ENCODE results near the gene PI4KA. TPM values are rescaled to one million over a fixed set of nuclear protein-coding genes. Genes with fewer than 3 reads are reported as not detected.

The PI4KA gene
- total RNA-seq, 1 donor from 2014 or later: 41.6 TPM

DNA sequence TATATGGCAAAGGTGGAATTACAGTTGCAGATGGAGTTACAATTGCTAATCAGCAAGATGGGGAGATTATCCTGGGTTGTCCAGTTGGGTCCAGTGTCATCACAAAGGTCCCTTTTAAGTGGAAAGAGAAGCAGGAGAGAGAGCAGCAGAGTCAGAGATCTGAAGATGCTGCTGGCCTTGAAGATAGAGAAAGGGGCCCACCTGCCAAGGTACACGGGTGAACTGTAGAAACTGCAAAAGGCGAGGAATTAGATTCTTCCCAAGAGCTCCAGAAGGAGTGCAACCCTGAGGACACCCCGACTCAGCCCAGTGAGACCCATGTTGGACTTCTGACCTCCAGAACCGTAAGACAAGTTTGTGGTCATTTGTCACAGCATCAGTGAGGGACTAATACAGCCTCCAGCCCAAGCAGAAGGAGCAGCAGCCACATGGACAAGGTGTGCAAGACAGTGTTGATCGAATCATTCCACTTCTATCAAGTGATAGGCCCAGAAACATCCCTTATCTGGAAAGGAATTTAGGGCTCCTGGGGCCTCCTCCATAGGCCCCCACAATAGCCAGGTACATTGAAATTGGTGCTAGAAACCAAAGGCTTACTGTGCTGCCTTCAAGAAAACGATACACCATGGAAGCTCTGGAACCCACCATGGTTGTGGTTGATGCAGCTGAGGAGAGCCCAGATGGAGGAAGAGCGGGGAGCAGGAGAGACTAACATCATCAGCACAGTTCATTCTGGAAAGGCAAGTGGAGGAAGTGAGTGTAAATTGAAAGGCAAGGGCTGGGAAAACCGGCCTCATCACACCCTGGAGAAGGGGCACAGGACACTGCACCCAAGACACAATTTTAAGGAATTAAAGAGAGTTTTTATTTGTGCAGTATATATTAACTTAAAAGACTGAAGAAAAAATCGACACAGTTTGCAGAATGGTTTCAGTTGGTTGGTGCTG is 23.5 kb upstream of the PI4KA start:
- DNase-seq: no peak

DNA sequence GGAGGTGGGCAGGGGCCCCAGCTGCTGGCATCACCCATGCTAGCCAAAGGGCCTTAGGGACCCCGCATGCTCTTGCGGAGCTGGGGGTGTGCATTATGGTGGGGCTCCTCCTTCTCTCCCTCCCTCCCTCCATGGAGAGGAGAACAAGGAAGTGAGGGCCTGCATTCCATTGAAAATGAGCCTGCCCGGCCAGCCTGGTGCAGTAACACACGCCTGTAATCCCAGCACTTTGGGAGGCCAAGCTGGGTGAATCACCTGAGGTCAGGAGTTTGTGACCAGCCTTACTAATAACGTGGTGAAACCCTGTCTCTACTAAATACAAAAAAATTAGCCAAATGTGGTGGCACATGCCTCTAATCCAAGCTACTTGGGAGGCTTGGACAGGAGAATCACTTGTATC is 22.6 kb upstream of the PI4KA start:
- DNase-seq: no peak

DNA sequence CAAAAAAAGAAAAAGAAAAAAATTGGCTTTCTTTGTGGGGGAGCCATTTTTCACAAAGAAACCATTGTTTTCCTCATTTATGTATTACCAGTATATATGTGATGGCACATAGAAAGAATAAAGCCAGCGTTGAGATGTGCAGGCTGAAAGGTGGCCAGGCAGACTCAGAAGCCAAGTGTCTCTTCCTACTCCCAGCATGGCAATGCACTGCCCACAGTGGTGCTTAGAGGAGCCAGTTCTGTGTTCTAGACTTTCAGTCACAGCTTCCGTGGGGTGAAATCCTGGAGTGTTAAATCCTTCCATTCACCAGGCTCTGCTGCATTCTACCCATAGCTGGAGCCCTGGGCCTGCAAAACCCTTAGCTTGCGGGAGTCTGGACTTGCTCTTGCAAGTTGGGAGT is 19.1 kb upstream of the PI4KA start:
- no peak for DNase-seq

DNA sequence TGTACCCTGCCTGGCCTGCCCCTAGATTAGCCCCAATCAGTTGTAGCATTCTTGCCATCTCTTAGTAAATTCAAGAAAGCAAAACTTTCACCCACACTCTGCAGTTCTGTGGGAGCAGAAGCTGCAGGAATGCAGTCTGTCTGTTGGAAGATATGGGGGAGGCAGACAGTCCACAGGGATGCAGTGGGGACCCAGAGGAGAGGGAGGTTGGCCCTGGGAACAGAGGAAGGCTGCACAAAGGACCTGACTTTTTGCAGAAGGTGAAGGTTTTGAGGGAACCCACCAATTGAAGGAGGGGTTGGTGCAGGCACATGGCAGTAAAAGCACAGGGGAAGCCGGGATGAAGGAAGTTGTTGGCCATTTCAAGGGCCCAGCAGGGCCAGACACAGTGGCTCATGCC is 16.7 kb upstream of the PI4KA start:
- no peak for DNase-seq

DNA sequence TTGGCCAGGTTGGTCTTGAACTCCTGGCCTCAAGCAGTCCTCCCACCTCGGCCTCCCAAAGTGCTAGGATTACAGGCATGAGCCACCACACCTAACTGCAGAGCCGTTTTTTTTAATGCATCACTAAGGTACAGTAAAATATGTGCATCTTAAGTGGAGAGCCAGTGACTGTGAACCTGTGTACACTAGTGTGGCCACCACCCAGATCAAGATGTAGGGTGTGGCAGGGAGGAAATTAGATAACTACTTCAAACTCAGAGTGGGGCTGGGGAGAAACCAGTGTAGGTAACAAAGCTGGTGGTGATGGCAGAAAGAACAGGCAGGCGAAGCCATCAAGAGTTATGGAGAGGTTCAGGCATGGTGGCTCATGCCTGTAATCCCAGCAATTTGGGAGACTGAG is 14.6 kb upstream of the PI4KA start:
- no peak for DNase-seq

DNA sequence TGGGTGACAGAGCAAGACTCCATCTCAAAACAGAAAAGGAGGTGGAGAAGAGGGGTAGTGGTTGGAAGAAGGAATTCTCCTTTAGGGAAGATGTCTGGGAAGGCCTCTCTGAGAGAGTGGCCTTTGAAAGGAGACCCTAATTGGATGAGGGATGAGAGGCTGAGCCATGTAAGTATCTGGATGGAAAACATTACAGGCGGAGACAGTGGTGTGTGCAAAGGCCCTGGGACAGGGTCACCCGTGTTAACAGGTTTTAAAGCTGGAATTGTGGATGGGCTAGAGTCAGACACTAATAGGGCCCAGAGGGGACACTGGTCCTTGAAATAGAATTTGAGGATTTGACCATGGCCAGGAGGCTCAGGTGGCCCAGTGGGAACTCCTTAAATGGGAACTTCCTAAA is 10.6 kb upstream of the PI4KA start:
- DNase-seq: no peak

DNA sequence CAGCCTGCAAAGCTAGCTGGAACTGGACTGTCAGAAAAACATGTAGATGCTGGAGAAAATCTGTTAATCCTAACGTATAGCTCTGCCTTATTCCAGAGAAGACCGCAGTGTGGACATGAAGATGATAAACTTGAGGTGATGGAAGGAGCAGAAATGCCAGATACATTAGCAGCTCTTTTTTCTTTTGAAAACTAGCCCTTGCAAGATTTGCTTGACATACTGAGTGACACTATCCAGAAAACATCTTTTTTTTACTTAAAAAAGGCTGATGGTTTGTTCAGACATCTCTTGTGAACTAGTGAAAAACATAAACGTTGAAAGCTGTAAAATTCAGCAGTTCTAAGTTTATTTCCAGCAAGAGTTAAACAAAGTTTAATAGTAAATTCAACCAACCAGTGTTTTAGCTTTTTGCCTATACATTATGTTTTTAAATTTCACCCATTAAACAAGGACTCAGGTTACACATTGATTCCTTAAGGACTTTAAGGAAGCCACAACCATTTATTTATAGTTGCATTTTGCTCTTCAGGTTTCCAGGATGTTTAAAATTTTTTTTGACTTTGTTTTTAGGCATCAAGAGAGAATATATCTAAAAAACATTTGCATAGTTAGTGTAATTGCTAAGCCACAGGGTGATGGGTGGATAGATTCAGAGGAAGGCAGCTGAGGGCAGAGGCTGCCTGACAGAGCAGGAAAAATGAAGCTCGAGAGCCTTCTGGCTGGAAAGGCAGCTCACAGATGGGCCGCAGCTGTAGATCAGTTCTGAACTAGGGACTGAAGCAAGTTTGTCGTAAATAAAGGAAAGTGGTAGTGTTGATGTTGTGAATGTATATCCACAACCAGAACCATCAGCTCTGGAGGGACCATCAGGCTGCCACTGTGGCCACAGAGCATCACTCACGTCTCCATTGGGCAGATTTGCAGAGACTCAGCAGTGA is 9.7 kb upstream of the PI4KA start:
- DNase-seq: no peak

DNA sequence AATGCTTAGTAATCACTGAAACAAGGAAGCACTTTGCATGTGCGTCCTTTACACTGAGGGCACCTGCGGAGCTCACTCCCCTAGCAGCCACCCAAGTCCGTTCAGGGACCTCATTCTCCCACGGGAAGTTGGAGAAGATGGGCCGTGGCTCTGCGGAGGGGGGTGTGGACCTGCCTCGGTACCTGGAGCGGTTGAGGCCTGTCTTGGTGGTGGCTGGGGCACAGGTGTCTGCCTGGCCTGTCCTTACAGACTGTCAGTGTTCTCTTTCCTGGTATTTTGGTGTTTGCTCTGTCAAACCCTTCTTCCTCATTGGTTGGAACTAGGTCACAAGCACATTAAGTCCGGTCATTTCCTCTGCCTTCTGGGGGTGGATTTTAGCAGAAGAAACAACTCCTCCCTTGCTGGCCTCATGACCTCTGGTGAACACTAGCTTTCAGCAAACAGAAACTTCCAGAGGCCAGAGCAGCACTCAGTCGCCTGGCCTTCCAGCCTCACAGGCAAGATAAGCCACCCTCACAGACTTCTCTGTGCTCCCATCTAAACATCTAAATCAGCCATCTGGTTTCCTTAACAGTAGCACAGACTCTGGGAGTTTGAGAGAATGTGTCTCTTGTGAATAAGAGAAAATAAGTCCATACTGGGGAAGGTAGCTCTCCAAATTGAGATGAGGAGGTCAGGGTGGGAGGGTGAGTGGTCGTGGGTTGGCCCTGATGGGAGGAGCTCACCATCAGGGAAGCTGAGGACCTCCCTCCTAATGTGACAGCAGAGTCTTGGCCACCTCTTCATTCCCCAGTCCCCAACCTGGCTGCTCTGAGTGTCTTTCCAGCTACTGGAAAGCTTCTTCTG is 8.8 kb upstream of the PI4KA start:
- DNase-seq: no peak

DNA sequence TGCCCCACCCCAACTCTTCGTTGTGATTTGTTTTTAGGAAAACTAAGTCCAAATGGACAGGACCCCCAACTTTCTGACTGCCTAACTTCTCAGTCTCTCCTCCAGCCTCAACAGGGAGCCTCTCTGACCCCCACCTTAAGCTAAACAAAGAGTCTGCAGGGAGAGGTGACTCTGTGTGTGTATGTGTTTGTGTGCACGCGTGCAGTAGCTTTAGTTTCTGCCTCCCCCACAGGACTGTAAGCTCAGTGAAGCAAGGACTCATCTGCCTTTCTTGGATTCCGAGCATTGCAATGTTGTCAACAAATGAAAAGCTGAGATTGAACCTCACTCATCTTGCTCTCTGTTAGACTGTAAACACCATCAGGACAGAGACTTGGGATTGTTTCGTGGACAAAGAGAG is 8.1 kb upstream of the PI4KA start:
- DNase-seq: no peak

DNA sequence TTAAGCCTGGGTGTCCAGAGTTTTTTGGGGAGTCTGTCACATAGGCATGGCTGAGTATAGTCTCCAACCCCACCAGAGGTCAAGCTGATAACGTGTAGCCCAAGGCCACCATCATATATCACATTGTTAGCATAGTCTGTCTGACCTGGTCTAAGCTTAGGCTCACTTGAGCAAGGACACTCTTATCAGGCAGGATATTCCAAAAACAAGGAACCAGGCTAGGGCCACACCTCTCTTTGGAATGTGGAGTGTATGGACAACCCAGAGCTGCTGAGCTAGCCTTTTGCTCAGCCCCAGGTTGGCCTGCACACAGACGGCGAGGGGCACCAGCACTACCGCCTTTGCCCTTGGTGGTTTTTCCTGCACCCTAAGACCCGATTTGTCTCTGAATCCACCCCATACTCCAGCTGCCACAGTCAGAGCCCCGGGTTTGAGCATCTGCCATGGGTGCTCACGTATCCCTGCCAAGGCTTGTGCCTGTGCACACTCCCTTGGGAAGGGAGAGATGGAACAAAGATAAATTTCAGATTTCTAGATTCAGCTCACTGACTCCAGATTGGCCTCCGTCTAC is 7.3 kb upstream of the PI4KA start:
- no peak for DNase-seq

DNA sequence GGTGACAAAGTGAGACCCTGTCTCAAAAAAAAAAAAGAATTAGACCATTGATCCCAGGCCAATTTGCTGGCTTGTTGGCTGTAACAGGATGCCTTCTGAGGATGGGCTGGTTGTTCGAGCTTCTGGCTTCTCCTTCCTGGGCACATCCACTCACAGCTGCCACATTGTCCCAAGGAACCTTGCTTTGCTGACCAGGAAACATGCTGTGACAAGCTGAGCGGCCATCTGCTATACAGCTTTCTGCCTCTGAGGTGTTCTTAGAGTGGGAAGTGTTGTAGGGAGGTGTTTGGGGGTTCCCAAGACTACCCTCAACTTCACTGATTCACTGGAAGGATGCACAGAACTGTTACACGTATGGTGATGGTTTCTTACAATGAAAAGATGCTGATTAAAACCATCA is 6.7 kb upstream of the PI4KA start:
- no peak for DNase-seq

DNA sequence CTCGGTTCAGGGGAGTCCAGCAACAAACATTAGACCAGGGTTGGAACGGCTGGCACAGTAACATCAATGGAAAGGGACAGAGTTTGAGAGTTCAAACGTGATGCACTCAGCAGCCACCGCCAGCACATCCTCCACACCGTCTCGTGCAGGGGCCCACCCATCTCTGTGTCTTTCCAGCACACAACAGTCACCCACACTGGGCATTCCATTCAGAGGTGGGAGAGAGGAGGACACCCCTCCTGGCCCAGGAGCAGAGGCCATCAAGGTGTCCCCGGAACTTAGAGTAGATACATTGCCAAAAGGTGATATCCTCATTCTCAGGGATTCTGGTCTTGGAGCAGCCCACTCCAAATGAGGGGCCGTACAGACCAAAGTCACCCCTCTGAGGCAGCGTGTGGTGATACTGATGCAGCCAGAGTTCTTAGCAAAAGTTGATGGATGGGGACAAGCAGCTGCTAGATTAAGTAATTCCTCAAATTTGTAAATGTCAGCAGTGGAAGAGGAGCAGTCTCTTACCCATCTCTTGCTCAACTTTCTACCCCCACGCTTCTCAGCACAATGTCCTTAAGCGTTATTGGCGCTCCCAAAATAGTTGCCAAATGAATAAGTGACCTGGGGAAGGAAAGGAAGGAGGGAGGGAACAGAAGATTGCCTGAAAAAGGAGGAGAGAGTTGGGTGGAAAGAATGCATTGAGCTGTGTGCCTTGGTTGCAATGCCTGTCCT is 5.7 kb upstream of the PI4KA start:
- DNase-seq: no peak

DNA sequence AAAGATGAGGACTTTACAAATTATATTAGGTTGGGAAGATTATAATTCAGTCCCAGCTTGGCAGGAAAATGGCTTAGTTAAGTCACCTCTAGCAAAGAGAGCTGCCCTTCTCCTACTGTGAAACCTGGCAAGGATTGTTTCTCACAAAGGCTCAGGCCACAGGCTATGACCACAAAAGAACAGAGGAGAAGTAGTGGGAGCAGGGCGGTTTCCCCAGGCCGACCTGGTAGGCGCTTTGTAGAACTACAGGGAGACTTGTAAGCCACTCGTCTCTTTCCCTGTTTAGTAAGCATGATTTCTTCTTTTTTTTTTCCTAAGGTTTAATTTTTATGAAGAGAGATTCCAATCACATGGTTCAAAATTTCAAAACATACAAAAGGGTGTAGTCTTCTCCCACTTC is 4.8 kb upstream of the PI4KA start:
- no peak for DNase-seq

DNA sequence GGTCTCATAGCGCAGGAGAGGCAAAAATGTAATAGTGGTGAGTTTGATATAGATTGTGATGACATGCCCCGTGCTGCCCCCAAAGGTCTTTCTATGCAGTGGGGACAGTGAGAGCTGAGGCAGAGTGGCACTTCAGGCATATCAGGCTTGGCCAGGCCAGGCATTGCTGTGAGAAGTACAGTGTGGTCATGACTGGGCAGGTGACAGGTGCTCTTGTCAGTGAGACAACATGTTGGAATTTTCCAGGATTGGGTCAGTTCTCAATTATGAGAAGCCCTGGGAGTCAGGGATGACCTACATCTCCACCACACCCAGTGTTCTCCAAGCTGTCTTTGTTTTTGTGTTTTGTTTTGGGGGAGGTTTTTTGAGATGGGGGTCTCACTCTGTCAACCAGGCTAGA is 3.9 kb upstream of the PI4KA start:
- no peak for DNase-seq

DNA sequence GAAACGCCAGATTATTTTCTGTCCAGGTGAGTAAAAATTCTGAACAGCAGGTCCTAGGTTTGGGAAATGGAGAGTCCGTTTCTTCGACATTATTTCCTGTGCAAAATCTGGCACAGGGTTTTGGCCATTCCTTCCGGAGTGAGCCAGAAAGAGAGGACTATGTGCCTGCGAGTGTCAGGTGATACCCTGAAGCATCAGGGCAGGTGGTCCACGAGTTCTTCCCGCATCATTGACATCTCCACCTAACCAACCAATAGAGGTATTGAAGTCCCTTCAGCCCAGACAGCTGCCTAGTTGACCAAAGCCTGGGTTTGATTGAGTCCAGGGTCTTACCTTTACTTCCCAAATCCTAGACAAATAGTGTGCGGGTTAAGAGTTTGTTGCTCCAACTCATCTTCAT is 1.0 kb upstream of the PI4KA start:
- DNase-seq: no peak

DNA sequence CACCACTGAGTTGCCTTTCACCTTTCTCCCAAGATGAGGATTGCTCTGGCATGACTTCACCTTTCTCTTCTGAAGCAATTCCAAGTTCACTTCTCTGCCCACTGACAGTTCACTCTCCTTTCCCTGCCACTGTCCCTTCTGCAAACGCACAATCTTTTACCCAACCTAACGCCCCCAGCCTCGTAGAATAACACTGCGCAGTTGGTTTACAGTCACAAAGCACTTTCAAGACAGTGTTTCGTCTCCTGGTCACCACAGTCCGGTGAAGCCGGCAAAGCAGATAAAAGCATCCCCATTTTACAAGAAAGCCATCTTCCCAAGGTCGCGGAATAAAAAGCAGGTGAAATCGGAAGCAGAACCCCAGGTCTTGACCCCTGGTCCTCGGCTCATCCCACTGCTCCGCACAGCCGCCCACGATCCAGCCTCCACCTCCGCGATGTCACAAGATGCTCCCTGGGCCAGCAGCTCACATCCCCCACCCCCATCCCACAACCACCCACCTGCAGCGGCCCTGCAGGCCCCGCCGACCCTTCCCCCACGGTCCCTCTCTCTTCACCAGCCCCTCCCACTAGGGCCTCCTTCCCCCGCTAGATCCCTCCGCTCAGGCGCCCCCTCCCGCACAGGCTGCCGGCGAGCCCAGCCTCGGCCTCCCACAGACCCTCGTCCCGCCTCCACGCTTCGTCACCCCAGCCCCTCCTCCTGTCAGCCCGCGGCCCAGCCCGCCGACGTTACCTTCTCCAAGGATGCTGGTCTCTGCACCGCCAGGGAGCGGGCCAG is 585 bp downstream of the PI4KA start:
- DNase-seq: peak; percentile 80

DNA sequence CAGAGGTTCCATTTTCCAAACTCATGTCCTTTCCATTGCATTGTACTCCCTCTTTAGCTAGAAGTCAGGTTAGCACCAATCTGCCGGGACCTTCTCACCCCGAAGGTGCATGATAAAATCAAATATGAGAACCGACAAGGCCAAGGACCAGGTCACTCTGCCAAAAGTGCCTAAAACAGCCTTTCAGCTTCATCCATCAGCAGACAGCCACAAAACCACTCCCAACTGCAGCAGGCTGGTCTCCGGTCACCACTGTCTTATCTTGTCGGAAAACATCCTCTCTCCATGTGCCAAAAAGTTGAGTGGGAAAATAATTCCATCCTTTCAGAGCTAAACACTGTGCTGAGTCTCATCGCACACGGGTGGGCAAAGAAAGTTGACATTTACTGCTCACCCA is 1.4 kb downstream of the PI4KA start:
- no peak for DNase-seq

DNA sequence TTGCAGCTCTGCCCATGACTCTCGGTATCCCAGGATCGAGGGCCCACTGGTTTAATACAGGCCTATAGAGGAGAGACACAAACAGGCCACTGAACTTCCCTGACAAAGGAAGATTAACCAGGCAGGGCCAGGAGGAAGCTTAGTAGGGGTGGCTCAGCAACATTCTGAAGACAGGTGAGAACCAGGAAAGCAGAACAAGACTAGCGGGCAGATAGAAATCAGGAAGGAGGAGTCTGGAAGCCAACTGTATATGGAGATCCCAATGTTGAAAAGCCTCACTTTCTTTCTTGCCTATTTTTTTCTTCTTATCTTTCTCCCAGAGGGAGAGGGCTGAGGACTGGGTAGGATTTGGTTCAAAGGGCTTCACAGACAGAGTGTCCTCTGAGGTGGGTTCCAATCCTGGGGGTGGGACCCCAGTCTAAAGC is 5.4 kb downstream of the PI4KA start:
- no peak for DNase-seq

DNA sequence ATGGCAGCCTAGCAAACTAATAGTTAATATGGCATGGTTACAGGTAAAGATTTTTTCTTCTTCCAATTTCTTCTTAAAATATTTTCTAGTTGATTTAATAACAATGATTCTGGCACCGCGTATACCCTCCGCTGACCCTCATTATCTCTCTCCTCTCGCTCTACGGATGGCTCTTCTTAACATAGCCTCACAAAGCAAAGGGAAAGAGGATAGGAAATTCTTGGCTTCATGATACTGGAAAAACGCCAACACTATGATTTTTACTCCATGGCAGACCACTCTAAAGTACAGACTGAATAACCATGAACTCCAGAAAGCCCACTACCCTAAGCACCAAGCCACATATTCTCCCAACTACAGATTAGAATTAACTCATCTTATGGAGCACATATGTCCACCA is 6.1 kb downstream of the PI4KA start:
- DNase-seq: no peak

DNA sequence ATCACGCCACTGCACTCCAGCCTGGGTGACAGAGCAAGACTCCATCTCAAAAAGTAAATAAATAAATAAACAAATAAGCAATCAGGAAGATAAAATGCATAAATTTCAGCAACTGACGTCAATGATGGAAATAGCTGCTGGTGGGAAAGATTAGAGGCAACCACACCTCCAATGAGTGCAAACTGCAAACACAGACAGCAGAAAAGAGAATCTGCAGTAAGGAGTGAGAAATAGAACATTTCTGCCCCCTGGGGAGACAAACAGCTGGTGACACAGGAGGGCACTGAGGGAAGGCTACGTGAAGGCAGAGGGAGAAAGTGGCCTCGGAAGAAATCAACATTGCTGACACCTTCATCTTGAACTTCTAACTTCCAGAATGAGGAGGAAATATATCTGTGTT is 6.5 kb downstream of the PI4KA start:
- no peak for DNase-seq
